ENCODE measurements around the gene DHX16.
A peak's percentile ranks its signal among the peaks of the same experiment; 100 is the strongest.
"Not testable (repeated sequence)": the region's sequence is repeated elsewhere in the genome, so short reads cannot be mapped to it uniquely, and the experiment has no call there.

The DHX16 gene
- total RNA-seq = 34.3 to 93.7 (median 55.8) reads per million in 17 experiments

DNA sequence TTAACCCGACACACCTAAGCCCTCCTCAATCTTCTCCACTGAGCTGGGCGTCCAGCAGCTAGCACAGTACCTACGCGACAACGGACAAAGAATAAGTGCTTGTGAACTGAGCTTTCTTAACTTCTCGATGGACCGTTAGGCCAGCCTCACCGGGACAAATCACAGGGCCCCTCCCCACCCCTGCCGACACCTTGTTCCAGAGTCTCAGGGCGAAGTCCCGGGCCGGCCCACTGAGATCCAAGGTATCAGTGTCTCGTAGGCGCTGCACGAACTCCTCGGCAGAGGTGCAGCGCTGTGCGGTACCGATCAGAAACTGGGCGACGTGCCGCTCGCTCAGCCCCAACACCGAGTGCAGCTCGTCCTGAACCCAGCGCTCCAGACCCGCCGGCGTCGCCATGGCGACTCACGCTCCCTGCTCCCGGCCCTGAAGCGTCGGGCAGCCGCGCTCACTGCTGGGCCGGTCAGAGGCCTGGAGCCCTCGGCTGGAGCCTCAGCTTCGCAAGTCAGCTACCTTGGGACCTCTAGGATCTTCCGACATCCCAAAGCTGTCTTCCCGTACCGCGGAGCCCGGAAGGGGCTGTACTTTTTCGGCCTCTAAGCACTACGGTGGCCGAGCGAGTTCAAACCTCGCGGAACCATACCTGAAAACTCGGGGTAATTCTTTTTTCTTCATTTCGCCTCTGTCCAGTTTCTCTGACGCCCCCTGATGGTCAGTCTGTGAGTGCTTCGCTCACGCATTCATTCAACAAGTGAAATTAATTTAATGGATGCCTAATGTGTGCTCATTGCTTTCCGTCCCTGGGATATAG lies at the start of gene DHX16:
Gene DHX16 (minus strand): TSS at position 562 of the 809 bp plus-strand sequence. CDS start 165 bp downstream, at position 397.
- peak; percentile 97 to 99 (median 98) for DNase-seq

DNA sequence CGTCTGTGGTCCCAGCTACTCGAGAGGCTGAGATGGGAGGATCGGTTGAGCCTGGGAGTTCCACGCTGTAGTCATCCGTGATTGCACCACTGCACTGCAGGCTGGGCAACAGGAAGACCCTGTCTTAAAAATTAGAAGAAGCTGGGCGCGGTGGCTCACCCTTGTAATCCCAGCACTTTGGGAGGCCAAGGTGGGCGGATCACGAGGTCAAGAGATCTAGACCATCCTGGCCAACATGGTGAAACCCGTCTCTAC lies 49.1 kb upstream of the DHX16 start:
- DNase-seq = peak; percentile 59 to 73 (median 72)

DNA sequence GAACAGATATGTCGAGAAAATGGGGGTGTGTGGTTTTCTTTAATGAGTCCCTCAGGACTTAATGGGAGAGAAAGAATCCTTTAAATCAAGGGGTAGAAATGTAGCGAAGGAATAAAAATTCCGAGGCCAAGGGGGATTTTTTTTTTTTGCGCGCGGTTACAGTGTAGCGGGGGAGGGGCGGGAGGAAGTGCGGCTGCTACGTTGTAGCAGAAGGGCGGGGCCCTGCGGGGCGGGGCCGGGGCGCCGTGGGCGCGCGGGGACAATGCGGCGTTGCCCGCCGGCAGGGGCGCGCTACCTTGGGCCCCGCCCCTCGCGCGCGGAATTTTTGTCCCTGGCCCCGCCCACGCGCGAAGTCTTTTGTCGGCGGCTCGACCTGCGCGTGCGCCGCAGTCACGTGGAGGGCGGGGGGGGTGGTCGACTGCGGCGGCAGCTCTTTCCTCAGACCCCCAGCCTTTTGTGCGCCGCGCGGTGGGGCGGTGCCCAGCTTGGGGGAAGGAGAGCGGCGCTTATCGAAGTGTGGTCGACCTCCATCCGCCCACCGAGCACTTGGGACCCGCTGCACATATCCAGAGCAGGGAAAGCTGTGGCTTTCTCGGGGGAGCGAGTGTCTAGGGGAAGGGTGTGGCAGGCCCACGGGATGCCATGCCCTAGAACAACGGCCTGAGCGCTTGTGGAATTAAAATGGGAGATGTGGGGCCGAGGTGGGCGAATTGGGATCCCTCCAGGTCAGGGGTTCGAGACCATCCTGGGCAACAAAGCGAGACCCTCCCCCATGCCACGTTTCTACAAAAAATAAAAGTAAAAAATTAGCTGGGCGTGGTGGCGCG lies 48.6 kb upstream of the DHX16 start:
- peak; percentile 98 to 100 (median 98) for DNase-seq

DNA sequence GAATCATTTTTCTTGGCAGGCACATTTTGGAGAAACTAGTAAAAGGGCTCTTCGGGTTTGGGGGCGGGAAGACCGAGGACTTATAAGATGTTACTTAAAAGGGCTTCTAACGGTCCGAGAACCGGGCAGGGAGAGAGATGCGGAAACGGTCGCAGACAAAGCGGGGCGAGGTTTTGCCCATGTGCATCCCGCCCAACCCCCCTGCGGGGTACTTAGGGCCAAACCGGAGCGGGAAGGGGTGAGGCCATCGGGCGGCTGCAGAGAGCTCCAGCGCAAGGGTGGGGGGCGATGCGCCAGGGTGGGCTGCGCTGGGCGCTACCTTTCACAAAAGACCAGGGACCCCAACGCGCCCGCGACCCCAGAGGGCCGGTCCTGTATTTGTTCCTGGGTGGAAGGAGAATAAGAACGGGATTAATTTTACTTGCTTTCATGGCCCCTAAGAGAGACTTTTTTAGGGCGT lies 48.0 kb upstream of the DHX16 start:
- DNase-seq = peak; percentile 60 to 82 (median 76)

DNA sequence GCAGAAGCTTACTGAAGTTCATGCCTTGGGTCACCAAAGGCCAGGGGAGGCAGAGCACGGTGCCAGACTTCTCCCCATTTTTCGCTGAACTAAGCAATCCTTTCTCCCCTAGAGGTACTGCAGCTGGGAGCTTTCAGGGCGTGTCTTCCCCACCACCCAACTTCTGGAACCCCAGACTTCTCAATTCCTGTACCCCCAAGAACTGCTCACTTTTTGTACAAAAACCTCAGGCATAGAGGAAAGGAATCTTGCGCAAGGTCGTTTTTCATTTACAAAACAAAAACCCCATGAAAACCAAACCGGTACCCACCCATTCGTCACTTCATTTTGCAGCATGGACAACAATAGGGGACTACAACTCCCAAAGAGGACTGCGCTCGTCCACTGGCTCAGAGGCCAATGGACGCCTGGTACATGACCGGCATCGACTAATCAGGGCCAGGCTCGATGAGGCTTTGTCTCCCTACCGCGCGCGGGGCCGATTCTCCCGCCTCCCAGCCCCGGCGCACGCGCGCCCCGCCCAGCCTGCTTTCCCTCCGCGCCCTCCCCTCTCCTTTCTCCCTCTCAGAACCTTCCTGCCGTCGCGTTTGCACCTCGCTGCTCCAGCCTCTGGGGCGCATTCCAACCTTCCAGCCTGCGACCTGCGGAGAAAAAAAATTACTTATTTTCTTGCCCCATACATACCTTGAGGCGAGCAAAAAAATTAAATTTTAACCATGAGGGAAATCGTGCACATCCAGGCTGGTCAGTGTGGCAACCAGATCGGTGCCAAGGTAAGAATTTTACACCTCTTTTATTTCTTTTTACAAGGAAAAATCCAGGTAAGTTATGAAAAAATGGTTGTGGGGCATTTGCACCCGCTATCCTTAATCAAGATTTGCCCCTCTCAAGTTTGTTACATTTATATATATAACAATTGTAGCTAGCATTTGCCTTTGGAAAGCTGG lies 47.3 kb upstream of the DHX16 start, which contains the start of gene TUBB:
Gene TUBB (plus strand): TSS at position 562 of the 947 bp plus-strand sequence. CDS start 155 bp downstream, at position 717.
- peak; percentile 98 to 99 (median 99) for DNase-seq

DNA sequence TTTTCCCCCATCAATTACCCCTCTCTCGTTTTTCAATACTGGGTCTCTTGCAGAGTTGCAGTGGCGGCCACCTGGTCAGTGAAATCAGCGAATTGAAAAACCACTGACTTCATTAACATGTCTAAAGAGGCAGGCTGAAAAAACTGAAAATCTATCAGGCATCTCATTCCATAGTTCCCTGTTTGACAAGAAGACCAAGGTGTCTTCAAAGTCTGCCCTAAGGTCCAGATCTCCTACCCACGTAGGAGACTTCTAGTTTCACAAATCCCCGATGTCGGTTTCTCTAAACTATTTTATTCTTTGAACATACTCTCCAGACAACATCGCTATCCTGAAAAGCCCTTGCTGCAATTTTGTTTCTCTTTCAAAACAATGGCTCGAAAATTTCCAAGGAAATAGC lies 46.5 kb upstream of the DHX16 start:
- no peak for DNase-seq

DNA sequence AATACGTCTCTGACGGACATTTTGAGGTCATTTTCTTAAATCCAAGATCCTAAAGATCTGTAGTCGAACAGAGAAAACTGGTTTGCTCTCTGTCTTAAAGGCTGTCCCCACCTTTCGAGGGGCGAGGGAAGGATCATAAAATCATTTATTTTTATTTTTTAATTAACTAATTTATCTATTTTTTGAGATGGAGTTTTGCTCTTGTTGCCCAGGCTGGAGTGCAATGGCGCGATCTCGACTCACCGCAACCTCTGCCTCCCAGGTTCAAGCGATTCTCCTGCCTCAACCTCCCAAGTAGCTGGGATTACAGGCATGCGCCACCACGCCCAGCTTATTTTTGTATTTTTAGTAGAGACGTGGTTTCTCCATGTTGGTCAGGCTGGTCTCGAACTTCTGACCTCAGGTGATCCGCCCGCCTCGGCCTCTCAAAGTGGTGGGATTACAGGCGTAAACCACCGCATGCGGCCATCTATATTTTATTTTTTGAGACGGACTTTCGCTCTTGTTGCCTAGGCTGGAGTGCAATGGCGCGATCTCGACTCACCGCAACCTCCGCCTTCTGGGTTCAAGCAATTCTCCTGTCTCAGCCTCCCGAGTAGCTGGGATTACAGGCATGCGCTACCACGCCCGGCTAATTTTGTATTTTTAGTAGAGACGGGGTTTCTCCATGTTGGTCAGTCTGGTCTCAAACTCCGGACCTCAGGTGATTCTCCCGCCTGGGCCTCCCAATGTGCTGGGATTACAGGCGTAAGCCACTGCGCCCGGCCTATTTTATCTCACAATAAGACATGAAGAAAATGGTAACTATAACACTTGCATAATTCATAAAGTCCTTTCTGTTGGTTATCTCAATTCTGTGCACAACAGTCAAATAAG lies 45.3 kb upstream of the DHX16 start:
- not testable (repeated sequence) for DNase-seq

DNA sequence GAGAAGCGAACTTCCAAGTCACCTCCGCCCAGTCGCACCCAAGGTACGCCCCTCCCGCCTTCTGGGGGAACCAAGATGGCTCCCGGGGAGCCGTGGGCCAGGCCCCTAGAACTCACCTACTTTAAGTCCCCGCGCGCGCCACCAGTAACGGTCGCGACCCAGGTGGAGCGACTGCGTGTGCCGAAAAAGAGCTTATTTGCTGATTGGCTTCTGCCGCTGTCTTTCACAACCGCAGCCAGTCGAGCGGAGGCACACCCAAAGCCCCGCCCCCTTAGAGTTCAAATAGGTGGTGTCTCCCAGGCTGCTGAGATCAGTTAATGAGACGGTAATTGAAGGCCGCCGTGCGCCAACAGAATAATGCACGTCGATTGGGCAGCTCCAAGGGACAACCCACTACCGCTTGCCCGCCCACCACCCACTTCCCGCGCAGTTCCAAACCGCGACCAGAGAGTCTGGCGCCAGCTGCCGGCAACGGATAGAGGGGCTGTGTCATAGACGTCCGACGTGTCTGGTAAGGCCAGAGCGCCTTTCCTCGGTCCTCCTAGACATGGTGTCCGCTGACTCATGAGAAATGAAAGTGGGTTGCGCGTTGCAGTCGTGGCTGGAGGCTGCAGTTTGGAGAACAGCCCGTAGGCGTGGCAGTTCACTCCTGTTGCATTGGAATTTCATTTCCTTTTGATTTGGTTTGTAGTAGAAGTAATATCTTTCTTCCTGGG lies 44.5 kb upstream of the DHX16 start, which contains the start of gene MDC1:
Gene MDC1 (minus strand): TSS at position 153 of the 716 bp plus-strand sequence. CDS start 2,106 bp downstream, outside the sequence.
- DNase-seq = peak; percentile 99 to 100 (median 100)

DNA sequence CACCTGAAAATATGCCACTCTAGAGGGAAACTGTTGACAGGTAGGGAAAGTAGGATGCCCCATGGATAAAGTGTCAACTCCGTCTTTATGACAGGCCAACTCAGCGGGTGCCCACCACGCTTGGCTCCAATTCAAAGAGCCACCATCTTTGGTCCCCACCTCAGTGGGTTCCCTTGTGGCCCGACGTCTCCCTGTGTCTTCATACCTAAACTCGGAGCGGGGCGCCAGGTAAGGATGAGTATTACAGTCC lies 44.0 kb upstream of the DHX16 start:
- DNase-seq = no peak

DNA sequence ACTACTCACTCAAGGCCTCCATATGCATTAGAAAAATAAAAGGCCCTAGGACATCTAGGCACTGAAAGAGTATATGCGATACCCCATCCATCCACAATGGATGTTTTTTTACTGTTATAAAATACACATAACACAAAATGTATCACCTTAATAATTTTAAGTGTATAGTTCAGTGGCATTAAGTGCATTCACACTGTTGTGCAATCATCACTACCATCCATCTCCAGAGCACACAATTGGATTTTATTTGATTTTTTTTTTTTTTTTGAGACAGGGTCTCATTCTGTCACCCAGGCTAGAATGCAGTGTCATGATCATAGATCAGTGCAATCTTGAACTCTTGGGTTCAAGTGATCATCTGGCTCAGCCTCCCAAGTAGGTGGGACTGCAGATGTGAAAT lies 41.5 kb upstream of the DHX16 start:
- DNase-seq = no peak

DNA sequence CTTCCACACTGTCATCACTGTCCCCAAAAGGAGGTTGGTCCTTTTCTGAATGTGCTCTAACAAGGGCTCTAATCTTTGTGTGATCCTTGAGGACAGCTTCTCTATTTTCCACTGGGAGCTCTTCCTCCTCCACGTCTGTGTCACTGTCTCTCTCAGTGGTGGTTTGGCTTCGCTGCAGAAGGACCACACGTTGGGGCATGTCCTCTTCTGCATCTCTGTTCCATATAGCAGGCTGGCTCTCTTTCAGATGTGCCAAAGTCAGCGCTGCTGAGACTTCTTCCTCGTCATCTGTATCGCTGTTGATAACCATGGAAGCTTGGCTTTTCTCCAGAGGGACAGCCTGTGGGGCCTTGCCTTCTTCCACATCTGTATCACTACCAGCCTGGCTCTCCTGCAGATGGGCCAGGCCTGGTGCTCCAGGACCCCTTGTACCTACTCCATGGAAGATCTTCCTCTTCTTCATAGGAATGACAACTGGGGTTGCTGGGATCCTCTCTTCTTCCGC lies 39.7 kb upstream of the DHX16 start:
- DNase-seq = no peak

DNA sequence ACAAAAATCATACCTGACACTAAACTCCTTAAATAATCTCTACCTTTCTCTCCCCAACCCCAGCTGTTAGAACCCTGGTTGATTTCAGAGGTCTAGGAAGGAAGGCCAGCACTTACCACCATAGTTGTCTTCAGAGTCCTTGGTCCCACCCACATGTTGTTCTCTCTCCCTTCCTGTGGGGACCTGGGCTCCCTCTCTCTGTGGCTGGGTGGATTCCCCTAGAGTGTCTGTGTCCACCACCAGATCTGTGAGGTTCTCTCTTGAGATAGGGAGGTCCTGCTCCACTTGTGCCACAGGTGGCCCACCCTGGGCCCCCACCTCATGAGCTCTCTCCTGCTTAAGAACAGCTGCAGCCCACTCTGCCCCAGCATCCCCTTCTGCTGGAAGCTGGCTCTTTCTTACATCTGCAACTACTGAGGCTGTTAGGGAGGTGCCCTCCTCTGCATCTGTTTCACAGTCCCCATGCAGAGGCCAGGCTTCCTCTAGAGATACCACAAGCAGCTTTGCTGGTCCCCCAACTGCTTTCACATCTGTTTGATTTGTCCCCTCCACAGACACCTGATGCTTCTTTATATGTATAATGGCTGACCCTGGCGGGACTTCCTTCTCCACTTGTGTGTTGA lies 39.1 kb upstream of the DHX16 start:
- DNase-seq = no peak

DNA sequence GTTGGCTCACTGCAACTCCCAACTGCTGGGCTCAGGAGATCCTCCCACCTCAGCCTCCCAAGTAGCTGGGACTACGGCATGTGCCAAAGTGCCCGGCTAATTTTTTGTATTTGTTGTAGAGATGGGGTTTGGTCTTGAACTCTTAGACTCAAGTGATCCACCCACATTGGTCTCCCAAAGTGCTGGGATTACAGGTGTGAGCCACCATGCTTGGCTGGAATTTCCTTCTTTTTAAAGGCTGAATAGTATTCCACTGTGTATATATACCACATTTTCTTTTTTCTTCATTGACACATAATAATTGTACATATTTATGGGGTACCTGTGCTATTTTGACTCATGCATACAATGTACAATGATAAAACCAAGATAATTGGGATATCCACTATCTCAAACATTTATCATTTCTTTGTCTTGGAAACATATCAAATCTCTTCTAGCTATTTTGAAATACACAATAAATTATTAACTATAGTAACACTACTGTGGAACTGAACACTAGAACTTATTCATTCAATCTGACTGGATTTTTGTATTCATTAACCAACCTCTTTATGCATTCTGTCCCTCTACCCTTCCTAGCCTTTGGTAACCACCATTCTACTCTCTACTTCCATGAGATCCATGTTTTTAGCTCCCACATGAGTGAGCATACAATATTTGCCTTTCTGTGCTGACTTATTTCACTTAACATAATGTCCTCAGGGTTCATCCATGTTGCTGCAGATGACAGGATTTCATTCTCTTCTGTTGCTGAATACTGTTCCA lies 36.5 kb upstream of the DHX16 start:
- DNase-seq = no peak

DNA sequence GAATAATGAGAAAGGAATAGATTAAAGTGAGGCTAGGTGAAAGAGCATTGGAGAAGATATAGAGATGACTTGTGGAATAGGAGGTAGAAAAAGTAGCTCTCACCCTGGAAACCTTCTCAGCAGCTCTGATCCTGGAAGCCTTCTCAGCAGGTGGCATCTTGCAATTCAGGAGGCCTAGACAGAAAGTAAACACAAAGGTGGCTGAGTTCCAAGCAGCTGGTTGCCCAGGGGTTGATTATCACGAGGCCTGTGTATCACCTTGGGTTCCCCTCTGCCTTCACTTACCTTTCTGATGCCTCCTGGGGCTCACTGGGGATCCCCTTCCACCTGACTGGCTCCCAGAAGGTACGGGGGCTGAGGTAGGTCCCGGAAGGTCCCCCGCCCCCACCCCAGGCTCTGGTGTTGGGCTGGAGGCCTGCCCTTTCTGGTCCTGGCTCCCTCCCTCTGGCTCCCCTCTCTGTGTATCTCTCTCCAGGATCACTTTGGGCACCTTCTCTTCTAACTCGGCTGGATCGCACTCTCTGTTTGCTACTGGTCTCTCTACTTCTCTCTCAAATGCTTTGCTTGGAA lies 34.6 kb upstream of the DHX16 start:
- DNase-seq = no peak

DNA sequence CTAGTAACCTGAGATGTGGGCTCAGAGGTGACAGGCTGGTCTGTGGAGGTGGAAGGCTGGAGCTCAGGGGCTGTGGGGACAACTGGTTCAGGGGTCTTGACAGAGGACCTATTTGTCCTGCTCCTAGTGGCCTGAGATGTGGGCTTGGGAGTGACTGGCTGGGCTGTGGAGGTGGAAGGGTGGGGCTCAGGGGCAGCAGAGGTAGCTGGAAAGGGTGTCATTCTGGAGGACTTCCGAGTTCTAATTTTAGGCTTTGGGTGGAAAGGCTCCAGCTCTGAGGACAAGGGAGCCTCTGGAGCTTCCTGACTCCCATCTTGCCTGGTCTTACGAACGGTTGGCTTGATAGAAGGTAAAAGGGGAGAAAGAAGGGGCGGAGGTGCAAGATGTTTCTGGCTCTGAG lies 32.8 kb upstream of the DHX16 start:
- DNase-seq = no peak

DNA sequence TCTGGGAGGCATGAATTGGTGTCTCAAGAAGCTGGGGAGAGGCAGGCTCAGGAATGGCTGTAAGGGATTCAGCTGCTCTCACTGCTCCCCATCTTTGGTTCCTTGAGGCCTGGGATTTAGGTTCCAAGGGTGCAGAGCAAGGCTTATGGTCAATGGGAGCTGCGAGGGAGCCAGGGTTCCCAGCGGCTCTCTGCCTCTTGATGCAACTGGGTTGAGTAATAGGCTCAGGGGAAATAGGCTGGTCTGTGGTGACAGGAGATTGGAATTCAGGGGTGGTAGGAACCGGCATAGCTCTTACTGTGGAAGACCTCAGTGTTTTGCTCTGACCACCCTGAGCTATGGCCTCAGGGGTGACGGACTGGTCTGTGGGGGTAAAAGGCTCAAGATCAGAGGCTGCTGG lies 31.0 kb upstream of the DHX16 start:
- peak in 1 of 4 experiments; percentile 45 for DNase-seq

DNA sequence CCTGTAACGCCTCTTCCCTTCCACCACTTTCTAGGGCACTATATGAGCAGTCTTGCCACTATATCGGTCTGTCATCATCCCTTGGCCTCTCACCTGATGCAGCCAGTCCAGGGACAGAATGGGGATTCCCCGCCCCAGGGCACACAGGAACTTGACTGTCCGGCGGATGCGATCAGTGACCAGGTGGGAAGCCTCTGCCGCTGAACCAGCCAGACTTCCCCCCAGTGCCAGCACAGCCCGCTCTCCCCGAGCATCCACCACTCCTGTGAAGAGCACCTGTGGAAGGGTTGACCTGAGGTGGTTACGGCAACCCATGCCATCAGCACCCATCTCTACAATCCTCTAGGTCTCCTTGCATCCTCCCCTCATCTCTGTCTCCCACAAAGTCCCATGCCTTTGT lies 30.2 kb upstream of the DHX16 start:
- DNase-seq = no peak

DNA sequence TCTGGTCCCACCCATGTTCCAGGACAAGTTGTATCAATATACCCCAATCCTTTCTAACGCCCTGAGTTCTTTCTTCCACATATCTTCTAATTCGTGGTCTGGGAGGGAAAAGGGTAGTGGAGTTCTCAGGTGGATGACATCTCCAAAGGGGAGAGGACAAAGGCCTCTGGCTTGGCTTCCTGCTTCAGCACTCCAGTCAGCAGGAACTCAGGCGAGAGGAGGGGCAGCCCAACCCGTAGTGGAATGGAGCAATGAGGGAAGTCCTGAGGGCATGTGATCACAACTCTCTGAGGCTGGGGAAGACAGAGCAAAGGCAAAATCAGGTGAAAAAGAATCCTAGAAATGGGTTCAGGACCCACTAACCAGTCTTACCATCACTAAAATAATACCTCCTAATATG lies 27.5 kb upstream of the DHX16 start:
- peak; percentile 56 to 85 (median 80) for DNase-seq

DNA sequence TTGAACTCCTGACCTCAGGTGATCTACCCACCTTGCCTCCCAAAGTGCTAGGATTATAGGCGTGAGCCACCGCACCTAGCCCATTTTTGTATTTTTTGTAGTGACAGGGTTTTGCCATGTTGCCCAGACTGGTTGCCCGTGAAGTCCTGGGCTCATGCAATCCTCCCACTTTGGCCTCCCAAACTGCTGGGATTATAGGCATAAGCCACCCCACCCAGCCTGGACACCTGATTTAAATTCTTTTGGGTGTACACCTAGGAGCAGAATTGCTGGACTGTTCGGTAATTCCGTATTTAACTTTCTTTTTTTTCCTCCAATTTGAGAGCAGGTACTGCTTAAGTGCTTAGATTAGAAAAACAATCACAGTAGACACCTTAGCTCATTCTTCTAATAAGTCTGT lies 23.6 kb upstream of the DHX16 start:
- DNase-seq = no peak
